GM12878 (cell line): Measurements from ENCODE around the gene FXYD3. TPM values are rescaled to one million over a fixed set of nuclear protein-coding genes. Genes with fewer than 3 reads are reported as not detected.

Source experiments
- ATAC-seq: fragments of 200-7000 bp; cut with Tn5 transposase; 3 replicates; pipeline ENCODE4 v1.9.1; 2020; ENCODE audit warnings: mild to moderate bottlenecking, moderate library complexity
- BruUV-seq: library from RNA; stranded (reverse); fragments of 400-500 nt; replicated peaks from 2 replicates; lab custom pipeline; 2021; lab: Mats Ljungman, UMichigan
- CTCF ChIA-PET: fragments of 300-600 bp; sonication (Branson Sonifier 250); formaldehyde crosslinking; extraction: SDS; loops from one replicate; lab custom pipeline; 2021; ENCODE audit warnings: inconsistent platforms; lab: Yijun Ruan, JAX
- POLR2A ChIA-PET: fragments of 350-600 bp; formaldehyde crosslinking; extraction: SDS; loops from one replicate; lab custom pipeline; 2021; ENCODE audit warnings: inconsistent platforms; lab: Charles Lee
- RAD21 ChIA-PET: fragments of 300-600 bp; sonication (Branson Sonifier 250); formaldehyde crosslinking; loops from one replicate; lab custom pipeline; 2023; ENCODE audit warnings: antibody characterized with exemption; ENCODE audit not compliant: unreplicated experiment; lab: Charles Lee
- SMC1A ChIA-PET: fragments of 300-600 bp; sonication (Branson Sonifier 250); formaldehyde crosslinking; loops from one replicate; lab custom pipeline; 2023; ENCODE audit not compliant: unreplicated experiment, uncharacterized antibody; lab: Charles Lee
- DNase-seq: peaks from one replicate; pipeline ENCODE4 v3.0.0-alpha.2; 2011; ENCODE audit warnings: low read depth, low spot score
- FAIRE-seq: peaks from 3 replicates; lab custom pipeline; 2011; peaks lifted over from hg19 to GRCh38; lab: Jason Lieb, UNC
- H2AFZ ChIP-seq: 2 replicates; pipeline ENCODE4 v1.6.0; 2011; ENCODE audit warnings: low read depth, low read length, control low read depth; ENCODE audit not compliant: control insufficient read depth
- H3K27ac ChIP-seq: 2 replicates; pipeline ENCODE4 v1.5.1; 2011; ENCODE audit warnings: control low read depth; ENCODE audit not compliant: control insufficient read depth, insufficient read depth
- H3K27me3 ChIP-seq, 2 experiments: replicated peaks in 1 of 2; 2 replicates each; pipeline versions ENCODE4 v1.6.0 to v1.6.1; 2011; ENCODE audit warnings: low read length in 1 of 2; ENCODE audit not compliant: control insufficient read depth in 2 of 2, insufficient read depth in 2 of 2
- H3K36me3 ChIP-seq, 2 experiments: 2 replicates each; pipeline ENCODE4 v1.5.1; 2011; ENCODE audit warnings: low read length in 1 of 2; ENCODE audit not compliant: control insufficient read depth in 2 of 2, insufficient read depth in 2 of 2
- H3K4me1 ChIP-seq: 2 replicates; pipeline ENCODE4 v1.6.1; 2011; ENCODE audit warnings: mild to moderate bottlenecking, low read length, moderate library complexity, mixed read lengths; ENCODE audit not compliant: control insufficient read depth, insufficient read depth
- H3K4me2 ChIP-seq: 2 replicates; pipeline ENCODE4 v1.6.0; 2011; ENCODE audit warnings: control low read depth; ENCODE audit not compliant: control insufficient read depth, insufficient read depth
- H3K4me3 ChIP-seq: fragments of 200-600 bp; sonication (generic); 2 replicates; pipeline ENCODE4 v1.5.1; 2016
- H3K79me2 ChIP-seq: 2 replicates; pipeline ENCODE4 v1.6.0; 2011; ENCODE audit warnings: low read length; ENCODE audit not compliant: control insufficient read depth, insufficient read depth
- H3K9ac ChIP-seq: 2 replicates; pipeline ENCODE4 v1.8.0; 2011; ENCODE audit warnings: low read length, control low read depth, mixed read lengths; ENCODE audit not compliant: control insufficient read depth, insufficient read depth
- H3K9me3 ChIP-seq: replicated peaks from 3 replicates; pipeline ENCODE4 v1.5.1; 2011; ENCODE audit warnings: mild to moderate bottlenecking, low read length; ENCODE audit not compliant: control insufficient read depth, insufficient read depth
- H4K20me1 ChIP-seq: 2 replicates; pipeline ENCODE4 v1.6.0; 2011; ENCODE audit not compliant: control insufficient read depth, insufficient read depth
- ESRRA ChIP-seq: IDR thresholded peaks from 2 replicates; pipeline ENCODE4 v1.6.1; 2012; ENCODE audit warnings: mild to moderate bottlenecking, low read length, improper control_type of control experiment
- JUNB ChIP-seq: IDR thresholded peaks from 2 replicates; pipeline ENCODE4 v1.6.1; 2016; ENCODE audit warnings: antibody characterized with exemption, mild to moderate bottlenecking
- MEF2A ChIP-seq: IDR thresholded peaks from 2 replicates; pipeline ENCODE4 v1.6.1; 2011; ENCODE audit warnings: low read depth, mild to moderate bottlenecking, low read length, moderate library complexity; ENCODE audit not compliant: insufficient read depth
- MEF2B ChIP-seq: fragments of 450-650 bp; IDR thresholded peaks from 2 replicates; pipeline ENCODE4 v1.6.1; 2018; ENCODE audit warnings: mild to moderate bottlenecking, moderate library complexity; ENCODE audit not compliant: partially characterized antibody, poor library complexity, severe bottlenecking
- RBBP5 ChIP-seq: fragments of 200-600 bp; sonication (generic); conservative IDR thresholded peaks from 2 replicates; pipeline ENCODE4 v1.6.1; 2016
- RUNX3 ChIP-seq: IDR thresholded peaks from 2 replicates; pipeline ENCODE4 v1.6.1; 2012; ENCODE audit warnings: low read length, inconsistent platforms
- ZNF687 ChIP-seq: fragments of 450-650 bp; IDR thresholded peaks from 2 replicates; pipeline ENCODE4 v1.6.1; 2017; ENCODE audit warnings: mild to moderate bottlenecking, moderate library complexity
- WGBS: methylation state at CpG from one replicate; pipeline ENCODE4 v1.1.6; 2016; ENCODE audit warnings: low lambda C conversion rate; ENCODE audit not compliant: insufficient replicate concordance, insufficient coverage; ENCODE audit errors: missing lambda C conversion rate; 5-methylcytosine and 5-hydroxymethylcytosine counted together
- in situ Hi-C: fragments of 300-500 bp; cut with MboI; formaldehyde crosslinking; loops from 9 replicates; pipeline ENCODE4 v1.14.3; 2018; ENCODE audit warnings: mixed read lengths
- intact Hi-C: fragments of 100-400 bp; cut with micrococcal nuclease; formaldehyde crosslinking; loops from one replicate; pipeline ENCODE4 v1.14.2; 2022; ENCODE audit not compliant: unreplicated experiment
- polyA plus RNA-seq, 11 experiments: library from polyadenylated mRNA; depleted of rRNA in 4 of 11; unstranded in 6 of 11; stranded (reverse) in 5 of 11; fragments of >200 nt; fragmentation: Nextera tagmentation in 4 of 11; fragmentation: Illumina TruSeq in 1 of 11; extraction: Ambion mirVana in 4 of 11; extraction: Trizol in 1 of 11; gene quantifications; 1 replicate in 1 of 11; 2 replicates in 10 of 11; pipeline versions ENCODE4 v1.2.1 to v1.2.3, GENCODE V29; 2011 to 2016; ENCODE audit warnings: inconsistent platforms in 2 of 11, missing spikeins in 2 of 11, low read depth in 1 of 11
- total RNA-seq, 4 experiments: library from RNA; depleted of rRNA in 3 of 4; stranded (reverse); fragments of >200 nt in 3 of 4; fragmentation: Illumina TruSeq in 1 of 4; extraction: Trizol in 1 of 4; gene quantifications; 2 replicates each; pipeline versions ENCODE4 v1.2.1 to v1.2.3, GENCODE V29; 2013 to 2021

The FXYD3 gene
- total and polyA plus RNA-seq, 10 of the 15 experiments (the other 5 are each of a cell fraction or from before 2014, with no cell fraction given), result 0.09 to 0.44 TPM; not detected in 8

- intact Hi-C loops, result loop anchor here (1.0 kb wide), 1 partner anchor 19 kb away; no protein-coding TSS in a partner anchor
- Histone ChIP-seq H3K9ac (peak overlapping the region; percentile 47), H3K27ac (peak overlapping the region; percentile 67), H3K36me3 (no peaks in the 10 kb centered on the region), H3K9me3 (no peaks in the 10 kb centered on the region), H3K4me3 (no peak overlapping the region), H4K20me1 (no peaks in the 10 kb centered on the region), H3K79me2 (no peaks in the 10 kb centered on the region), H3K4me1 (peaks cover 21% of the 10 kb centered on the region), H3K4me2 (peak overlapping the region; percentile 66), H3K27me3 (no peaks in the 10 kb centered on the region; a peak in 1 of 4 replicates), H2AFZ (peak overlapping the region; percentile 64)
- 3% methylated on average over 6 of the region's 6 CpGs for WGBS
- ATAC-seq (peak; percentile 62), DNase-seq (peak; percentile 42), FAIRE-seq (peak; percentile 91)
- peak; percentile 38; the same call in 1 of the 2 replicates for TF ChIP-seq ZNF687
- TF ChIP-seq ESRRA, result no peak
- peak; percentile 58 for TF ChIP-seq MEF2B
- TF ChIP-seq RUNX3, result peak; percentile 40
- TF ChIP-seq RBBP5, result peak; percentile 55; the same call in 1 of the 2 replicates
- peak; percentile 59; the same call in 1 of the 2 replicates for TF ChIP-seq MEF2A
- TF ChIP-seq JUNB, result no peak
- ChIA-PET POLR2A (no interaction called here), SMC1A (interaction anchor here (0.6 to 3.3 kb wide), 9 partner anchors 16 to 159 kb away, joined by 3 to 31 read pairs (median 3); partner anchors contain the start of gene ZNF30), CTCF (interaction anchor here (0.7 to 4.4 kb wide), 16 partner anchors 16 to 114 kb away, joined by 3 to 66 read pairs (median 4); partner anchors contain the start of gene LGI4), RAD21 (interaction anchor here (0.8 to 2.5 kb wide), 6 partner anchors 14 to 56 kb away, joined by 3 to 26 read pairs (median 4); no protein-coding TSS in a partner anchor)
- in situ Hi-C loops, result no loop called here
- BruUV-seq, result no TSS peak
These were observed 29.7 kb upstream of the FXYD3 start for GRCh38 chr19:35085947-35086346.
